Hematopoietic multipotent progenitor cell treated with erythropoietin and hydrocortisone succinate and interleukin-3 and kit ligand, for 17 days (in vitro differentiated cells): ENCODE data around the gene LKAAEAR1.

Experiments
- DNase-seq: peaks from one replicate; pipeline ENCODE4 v3.0.0-alpha.2; 2015; ENCODE audit warnings: low spot score

The LKAAEAR1 gene

GRCh38 chr20:64078934-64079272 lies 5.3 kb downstream of the LKAAEAR1 start:
- no peak for DNase-seq

GRCh38 chr20:64077876-64078551 lies 6.2 kb downstream of the LKAAEAR1 start:
- DNase-seq, result no peak

- DNase-seq, result no peak
Measured at GRCh38 chr20:64077541-64077875, 6.7 kb downstream of the LKAAEAR1 start.

GRCh38 chr20:64077094-64077493 lies 7.1 kb downstream of the LKAAEAR1 start:
- DNase-seq, result no peak

- no peak for DNase-seq
Measured at GRCh38 chr20:64076061-64076997, 7.9 kb downstream of the LKAAEAR1 start.

- no peak for DNase-seq
Measured at GRCh38 chr20:64075556-64075955, 8.6 kb downstream of the LKAAEAR1 start.

GRCh38 chr20:64074963-64075362 lies 9.2 kb downstream of the LKAAEAR1 start:
- no peak for DNase-seq

GRCh38 chr20:64074184-64074789 lies 9.9 kb downstream of the LKAAEAR1 start:
- DNase-seq, result no peak

GRCh38 chr20:64073476-64074183 lies 10.6 kb downstream of the LKAAEAR1 start:
- DNase-seq, result no peak

GRCh38 chr20:64072498-64073063 lies 11.6 kb downstream of the LKAAEAR1 start:
- no peak for DNase-seq

GRCh38 chr20:64071341-64072332 lies 12.6 kb downstream of the LKAAEAR1 start:
- DNase-seq, result no peak

GRCh38 chr20:64070244-64070993 lies 13.8 kb downstream of the LKAAEAR1 start:
- DNase-seq, result no peak

- DNase-seq, result no peak
Measured at GRCh38 chr20:64069614-64070243, 14.5 kb downstream of the LKAAEAR1 start.

GRCh38 chr20:64069209-64069613 lies 15.0 kb downstream of the LKAAEAR1 start:
- DNase-seq, result no peak

- DNase-seq, result no peak
Measured at GRCh38 chr20:64068386-64069208, 15.6 kb downstream of the LKAAEAR1 start.

- no peak for DNase-seq
Measured at GRCh38 chr20:64067733-64068307, 16.4 kb downstream of the LKAAEAR1 start.

- no peak for DNase-seq
Measured at GRCh38 chr20:64067005-64067632, 17.1 kb downstream of the LKAAEAR1 start.

- no peak for DNase-seq
Measured at GRCh38 chr20:64065974-64066343, 18.2 kb downstream of the LKAAEAR1 start.
